Effector memory CD4-positive, alpha-beta T cell (primary cell): ENCODE results near the gene ADAMTS10.
A peak's percentile ranks its signal among the peaks of the same experiment; 100 is the strongest.
"Not testable (repeated sequence)": the region's sequence is repeated elsewhere in the genome, so short reads cannot be mapped to it uniquely, and the experiment has no call there.

Experiments
- DNase-seq, 3 donors: peaks; one replicate each; pipeline ENCODE4 v3.0.0-alpha.2; 2020
- H3K27ac ChIP-seq: 2 replicates; pipeline ENCODE4 v1.7.0; 2013; ENCODE audit warnings: mild to moderate bottlenecking, low read length, moderate library complexity; ENCODE audit not compliant: insufficient read depth, poor library complexity, severe bottlenecking
- H3K27me3 ChIP-seq: replicated peaks from 2 replicates; pipeline ENCODE4 v1.7.0; 2013; ENCODE audit warnings: mild to moderate bottlenecking, low read length; ENCODE audit not compliant: insufficient read depth, control insufficient read depth, poor library complexity, severe bottlenecking
- H3K36me3 ChIP-seq: 2 replicates; pipeline ENCODE4 v1.7.0; 2013; ENCODE audit warnings: mild to moderate bottlenecking, low read length, moderate library complexity; ENCODE audit not compliant: control insufficient read depth, insufficient read depth
- H3K4me1 ChIP-seq: 2 replicates; pipeline ENCODE4 v1.7.0; 2013; ENCODE audit warnings: low read length, mild to moderate bottlenecking; ENCODE audit not compliant: control insufficient read depth, insufficient read depth, poor library complexity, severe bottlenecking
- H3K4me3 ChIP-seq: 2 replicates; pipeline ENCODE4 v1.7.0; 2013; ENCODE audit warnings: low read length, low read depth, mild to moderate bottlenecking; ENCODE audit not compliant: insufficient read depth, poor library complexity, severe bottlenecking
- H3K9me3 ChIP-seq: 2 replicates; pipeline ENCODE4 v1.7.0; 2013; ENCODE audit warnings: mild to moderate bottlenecking, low read length, moderate library complexity; ENCODE audit not compliant: control insufficient read depth

Gene ADAMTS10

DNA sequence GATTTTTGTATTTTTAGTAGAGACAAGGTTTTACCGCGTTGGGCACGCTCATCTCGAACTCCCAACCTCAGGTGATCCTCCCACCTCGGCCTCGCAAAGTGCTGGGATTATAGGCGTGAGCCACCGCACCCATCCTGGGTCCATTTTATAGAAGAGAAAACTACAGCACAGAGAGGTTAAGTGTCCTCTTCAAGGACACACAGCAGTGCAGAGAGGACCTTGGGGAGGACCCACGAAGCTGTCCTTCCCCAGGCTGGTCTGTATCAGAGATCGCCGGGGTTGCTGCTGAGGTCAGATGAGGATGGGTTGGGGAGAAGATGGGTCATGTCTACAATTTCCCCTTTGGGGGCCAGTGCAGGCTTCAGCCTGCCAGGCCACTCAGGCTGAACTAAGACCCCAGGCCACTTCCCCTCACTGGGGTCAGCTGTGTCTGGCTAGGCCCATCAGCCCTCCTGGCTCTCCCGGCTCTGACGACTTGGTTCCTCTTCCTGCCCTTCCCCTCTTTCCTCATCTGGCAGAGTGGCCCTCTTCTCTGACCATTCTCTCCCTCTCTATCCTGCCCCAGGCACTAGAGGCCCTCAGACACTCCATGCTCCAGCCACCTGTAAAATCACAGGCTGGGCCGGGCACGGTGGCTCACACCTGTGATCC lies 42.9 kb downstream of the ADAMTS10 start:
- Histone ChIP-seq H3K36me3 (no peaks in the 10 kb centered on the region), H3K27ac (no peak overlapping the region), H3K27me3 (no peaks in the 10 kb centered on the region), H3K4me1 (peaks cover 55% of the 10 kb centered on the region), H3K4me3 (no peak overlapping the region), H3K9me3 (no peaks in the 10 kb centered on the region)
- DNase-seq = no peak

DNA sequence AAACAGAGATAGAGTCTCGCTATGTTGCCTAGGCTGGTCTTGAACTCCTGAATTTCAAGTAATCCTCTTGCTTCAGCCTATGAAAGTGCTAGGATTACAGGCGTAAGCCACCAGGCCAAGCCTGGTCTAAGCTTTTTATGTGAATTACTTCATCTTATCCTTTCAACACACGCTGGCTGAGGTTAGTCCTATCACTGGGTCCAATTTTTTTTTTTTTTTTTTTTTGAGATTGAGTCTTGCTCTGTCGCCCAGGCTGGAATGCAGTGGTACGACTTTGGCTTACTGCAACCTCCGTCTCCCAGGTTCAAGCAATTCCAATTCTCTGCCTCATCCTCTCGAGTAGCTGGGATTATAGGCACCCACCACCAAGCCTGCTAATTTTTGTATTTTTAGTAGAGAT lies 43.7 kb downstream of the ADAMTS10 start:
- peaks cover 47% of the 10 kb centered on the region for H3K4me1 ChIP-seq
- no peaks in the 10 kb centered on the region for H3K36me3 ChIP-seq
- H3K27me3 ChIP-seq = no peaks in the 10 kb centered on the region
- no peak overlapping the region for H3K4me3 ChIP-seq
- no peak for DNase-seq
- H3K27ac ChIP-seq = no peak overlapping the region
- no peaks in the 10 kb centered on the region for H3K9me3 ChIP-seq

DNA sequence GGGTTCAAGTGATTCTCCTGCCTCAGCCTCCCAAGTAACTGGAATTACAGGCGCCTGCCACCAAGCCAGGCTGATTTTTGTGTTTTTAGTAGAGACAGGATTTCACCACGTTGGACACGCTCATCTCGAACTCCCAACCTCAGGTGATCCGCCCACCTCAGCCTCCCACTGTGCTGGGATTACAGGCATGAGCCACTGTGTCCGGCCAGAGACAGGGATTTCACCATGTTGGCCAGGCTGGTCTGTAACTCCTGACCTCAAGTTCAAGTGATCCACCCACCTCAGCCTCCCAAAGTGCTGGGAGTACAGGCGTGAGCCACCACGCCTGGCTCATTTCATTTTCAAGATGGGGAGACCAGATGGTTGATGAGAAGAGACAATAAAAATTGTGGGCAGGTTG lies 45.6 kb downstream of the ADAMTS10 start:
- Histone ChIP-seq H3K27ac (peak overlapping the region; percentile 25), H3K4me1 (peaks cover 34% of the 10 kb centered on the region)
- not testable (repeated sequence) for DNase-seq, H3K27me3 ChIP-seq, H3K36me3 ChIP-seq, H3K4me3 ChIP-seq, H3K9me3 ChIP-seq

DNA sequence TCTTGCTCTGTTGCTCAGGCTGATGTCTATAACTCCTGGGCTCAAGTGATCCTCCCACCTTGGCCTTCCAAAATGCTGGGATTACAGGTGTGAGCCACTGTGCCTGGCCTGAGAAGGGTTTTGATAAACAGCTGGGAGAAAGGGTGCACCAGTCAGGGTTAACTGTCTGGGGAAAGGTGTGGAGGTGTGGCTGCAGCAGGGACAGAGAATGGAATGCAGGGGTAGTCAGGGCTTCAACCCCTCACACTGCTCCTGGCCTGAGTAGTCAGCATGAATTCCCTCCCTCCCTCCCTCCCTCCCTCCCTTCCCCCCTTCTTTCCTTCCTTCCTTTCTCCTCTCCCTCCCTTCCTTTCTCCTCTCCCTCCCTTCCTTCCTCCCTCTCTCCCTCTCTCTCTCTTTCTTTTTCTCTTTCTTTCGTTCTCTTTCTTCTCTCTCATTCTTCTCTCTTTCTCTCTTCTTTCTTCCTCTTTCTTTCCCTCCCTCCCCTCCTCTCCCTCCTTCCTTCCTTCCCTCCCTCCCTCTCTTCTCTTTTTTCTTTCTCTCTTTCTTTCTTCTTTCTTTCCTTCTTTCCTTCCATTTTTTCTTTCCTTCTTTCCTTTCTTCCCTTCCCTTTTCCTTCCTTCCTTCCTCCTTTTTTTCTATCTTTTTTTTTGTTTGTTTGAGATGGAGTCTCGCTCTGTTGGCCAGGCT lies 49.3 kb downstream of the ADAMTS10 start:
- Histone ChIP-seq H3K9me3 (no peaks in the 10 kb centered on the region), H3K4me1 (peaks cover 15% of the 10 kb centered on the region), H3K27me3 (no peaks in the 10 kb centered on the region), H3K27ac (no peak overlapping the region), H3K4me3 (no peak overlapping the region), H3K36me3 (peaks cover 8% of the 10 kb centered on the region)
- no peak for DNase-seq

DNA sequence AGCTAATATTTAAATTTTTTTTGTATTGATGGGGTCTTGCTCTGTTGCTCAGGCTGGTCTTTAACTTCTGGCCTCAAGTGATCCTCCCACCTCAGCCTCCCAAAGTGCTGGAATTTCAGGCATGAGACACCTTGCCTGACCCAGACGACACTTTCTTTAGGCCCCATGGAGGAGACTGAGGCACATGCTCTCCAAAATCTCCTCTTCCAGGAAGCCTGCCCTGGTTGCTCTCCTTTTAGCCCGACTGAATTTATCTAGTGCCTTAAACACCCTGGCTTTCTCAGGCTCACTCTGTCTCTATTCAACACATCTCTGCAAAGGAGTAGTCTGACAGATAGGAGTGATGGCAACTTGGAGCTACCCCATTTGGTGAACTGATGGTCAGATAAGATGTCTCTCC lies 52.2 kb downstream of the ADAMTS10 start:
- H3K27ac ChIP-seq = peak overlapping the region; percentile 42
- peaks cover 29% of the 10 kb centered on the region for H3K36me3 ChIP-seq
- no peaks in the 10 kb centered on the region for H3K27me3 ChIP-seq
- no peak for DNase-seq
- no peak overlapping the region for H3K4me3 ChIP-seq
- peaks cover 10% of the 10 kb centered on the region for H3K4me1 ChIP-seq
- H3K9me3 ChIP-seq = no peaks in the 10 kb centered on the region

DNA sequence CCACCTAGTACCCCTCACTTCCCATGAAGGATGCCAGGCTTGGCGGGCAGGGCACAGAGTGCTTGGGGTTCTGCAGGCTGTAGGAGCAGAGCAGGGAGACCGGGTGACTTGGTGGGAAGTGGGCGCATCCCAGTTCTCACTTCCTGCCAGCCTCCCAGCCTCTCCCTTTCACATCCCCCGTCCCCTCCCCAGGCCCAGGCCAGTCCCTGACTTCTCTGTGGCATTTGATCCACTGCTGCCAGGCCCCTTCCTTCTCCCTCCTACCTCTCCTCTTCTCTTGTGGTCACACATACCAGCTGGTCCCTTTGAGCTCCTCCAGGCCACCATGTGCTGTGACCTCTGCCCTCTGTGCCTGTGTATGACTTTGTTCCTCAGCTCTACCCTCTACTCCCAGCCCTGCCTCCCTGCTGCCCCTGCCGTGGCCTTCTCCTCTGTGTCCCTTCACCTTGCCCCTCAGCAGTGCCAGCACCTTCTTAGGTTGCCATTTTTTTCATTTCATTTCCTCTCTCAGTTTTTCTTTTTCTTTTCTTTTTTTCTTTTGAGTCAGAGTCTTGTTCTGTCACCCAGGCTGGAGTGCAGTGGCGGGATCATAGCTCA lies 52.8 kb downstream of the ADAMTS10 start:
- no peaks in the 10 kb centered on the region for H3K9me3 ChIP-seq
- no peak overlapping the region for H3K4me3 ChIP-seq
- H3K27me3 ChIP-seq = no peaks in the 10 kb centered on the region
- DNase-seq = no peak
- H3K36me3 ChIP-seq = peaks cover 35% of the 10 kb centered on the region
- peak overlapping the region; percentile 42 for H3K27ac ChIP-seq
- peaks cover 10% of the 10 kb centered on the region for H3K4me1 ChIP-seq

DNA sequence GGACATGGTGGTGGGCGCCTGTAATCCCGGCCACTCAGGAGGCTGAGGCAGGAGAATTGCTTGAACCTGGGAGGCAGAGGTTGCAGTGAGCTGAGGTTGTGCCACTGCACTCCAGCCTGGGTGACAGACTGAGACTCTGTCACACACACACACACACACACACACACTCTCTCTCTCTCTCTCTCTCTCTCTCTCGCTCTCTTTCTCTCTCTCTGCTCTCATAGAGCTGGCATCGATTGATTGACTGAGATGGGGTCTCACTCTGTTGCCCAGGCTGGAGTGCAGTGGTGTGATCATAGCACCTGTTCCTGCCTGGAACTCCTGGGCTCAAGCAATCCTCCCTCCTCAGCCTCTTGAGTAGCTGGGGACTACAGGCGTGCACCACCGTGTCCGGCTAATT lies 56.8 kb downstream of the ADAMTS10 start:
- not testable (repeated sequence) for H3K27ac ChIP-seq, H3K4me3 ChIP-seq, H3K27me3 ChIP-seq, H3K4me1 ChIP-seq, DNase-seq, H3K9me3 ChIP-seq
- peaks cover 56% of the 10 kb centered on the region for H3K36me3 ChIP-seq

DNA sequence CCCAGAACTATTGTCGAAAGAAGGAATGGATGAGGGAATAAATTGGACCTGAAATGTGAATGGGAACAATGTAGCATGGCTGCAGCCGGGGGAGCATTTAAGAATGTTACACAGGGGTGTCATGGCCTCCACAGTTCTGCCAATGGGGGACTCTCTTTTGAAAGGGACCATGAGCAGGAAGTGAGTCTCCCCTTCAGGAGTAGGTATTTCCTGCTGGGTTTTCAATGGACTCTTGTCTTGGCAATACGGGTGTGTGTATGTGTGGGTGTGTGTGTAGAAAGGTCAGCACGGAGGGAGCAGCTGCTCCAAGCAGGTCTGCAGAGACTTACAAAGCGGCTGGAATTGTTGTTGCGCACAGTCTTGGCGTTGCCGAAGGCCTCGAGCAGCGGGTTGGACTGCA lies 57.7 kb downstream of the ADAMTS10 start:
- no peak overlapping the region for H3K4me3 ChIP-seq
- peaks cover 4% of the 10 kb centered on the region for H3K4me1 ChIP-seq
- no peaks in the 10 kb centered on the region for H3K9me3 ChIP-seq
- H3K27me3 ChIP-seq = no peaks in the 10 kb centered on the region
- H3K27ac ChIP-seq = no peak overlapping the region
- no peak for DNase-seq
- H3K36me3 ChIP-seq = peaks cover 55% of the 10 kb centered on the region

DNA sequence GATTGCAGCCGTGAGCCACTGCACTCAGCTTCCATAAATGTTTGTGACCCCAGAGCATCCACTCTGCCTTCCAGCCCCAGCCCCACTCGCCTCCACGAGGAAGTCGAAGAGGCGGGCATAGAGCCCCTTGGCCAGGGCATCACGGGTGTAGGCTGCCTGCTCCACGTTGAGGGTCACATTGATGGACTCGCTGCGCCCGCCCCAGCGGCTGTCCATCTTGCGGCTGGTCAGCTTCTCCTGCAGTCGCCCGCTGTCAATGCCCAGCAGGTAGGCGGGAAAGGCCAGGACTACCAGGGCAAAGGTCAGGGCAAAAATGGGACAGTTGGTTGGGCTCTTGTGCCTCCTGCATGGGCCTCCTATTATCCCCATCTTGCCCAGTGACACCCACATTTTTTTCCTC lies 60.4 kb downstream of the ADAMTS10 start:
- no peaks in the 10 kb centered on the region for H3K4me1 ChIP-seq
- no peak for DNase-seq
- no peaks in the 10 kb centered on the region for H3K27me3 ChIP-seq
- H3K36me3 ChIP-seq = peaks cover 58% of the 10 kb centered on the region
- H3K9me3 ChIP-seq = no peaks in the 10 kb centered on the region
- H3K27ac ChIP-seq = no peak overlapping the region
- no peak overlapping the region for H3K4me3 ChIP-seq

DNA sequence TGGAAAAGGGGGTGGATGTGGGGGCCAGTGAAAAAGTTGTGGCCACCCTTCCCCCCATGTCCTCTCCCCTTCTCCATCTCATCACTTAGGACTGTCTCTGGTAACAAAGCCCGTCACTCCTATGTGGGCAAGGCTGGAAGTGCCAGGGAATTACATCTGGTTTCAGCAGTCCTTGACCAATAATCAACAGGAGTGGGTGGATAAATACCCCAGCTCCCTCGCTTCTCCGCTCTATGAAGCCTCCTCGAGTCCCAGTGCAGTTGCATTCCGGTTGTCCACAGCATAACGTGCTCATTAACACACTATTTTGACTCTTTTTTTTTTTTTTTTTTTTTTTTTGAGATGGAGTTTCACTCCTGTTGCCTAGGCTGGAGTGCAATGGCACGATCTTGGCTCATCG lies 64.8 kb downstream of the ADAMTS10 start:
- peaks cover 45% of the 10 kb centered on the region for H3K36me3 ChIP-seq

More for the DNA sequence above, 64.8 kb downstream of the ADAMTS10 start:
- Histone ChIP-seq H3K4me1 (no peaks in the 10 kb centered on the region), H3K27ac (no peak overlapping the region), H3K9me3 (no peaks in the 10 kb centered on the region), H3K27me3 (no peaks in the 10 kb centered on the region), H3K4me3 (no peak overlapping the region)
- no peak for DNase-seq
